GM18498 (cell line): ENCODE data around the gene RCAN2.
"Not testable (repeated sequence)": the region's sequence is repeated elsewhere in the genome, so short reads cannot be mapped to it uniquely, and the experiment has no call there.

ENCODE experiments used
- ATAC-seq: cut with Tn5 transposase; IDR thresholded peaks from one replicate; pipeline ENCODE4 v1.9.1; 2021; ENCODE audit warnings: mild to moderate bottlenecking, moderate library complexity; ENCODE audit not compliant: unreplicated experiment

Gene RCAN2

GRCh38 chr6:46392294-46392693 is 99.0 kb downstream of the RCAN2 start:
- ATAC-seq = no peak

GRCh38 chr6:46390153-46390876 is 100.9 kb downstream of the RCAN2 start:
- no peak for ATAC-seq

GRCh38 chr6:46387728-46388127 is 103.5 kb downstream of the RCAN2 start:
- not testable (repeated sequence) for ATAC-seq

- no peak for ATAC-seq
These were observed 109.7 kb downstream of the RCAN2 start for GRCh38 chr6:46381579-46381978.

GRCh38 chr6:46381057-46381456 is 110.2 kb downstream of the RCAN2 start:
- ATAC-seq = no peak

- ATAC-seq = no peak
These were observed 111.0 kb downstream of the RCAN2 start for GRCh38 chr6:46380152-46380807.

- ATAC-seq = no peak
These were observed 112.3 kb downstream of the RCAN2 start for GRCh38 chr6:46378882-46379416.

- no peak for ATAC-seq
These were observed 112.9 kb downstream of the RCAN2 start for GRCh38 chr6:46378161-46378881.

- no peak for ATAC-seq
These were observed 114.0 kb downstream of the RCAN2 start for GRCh38 chr6:46377209-46377608.

GRCh38 chr6:46376562-46377061 is 114.6 kb downstream of the RCAN2 start:
- peak; percentile 92 for ATAC-seq

GRCh38 chr6:46370622-46371021 is 120.6 kb downstream of the RCAN2 start:
- ATAC-seq = no peak

- ATAC-seq = no peak
These were observed 123.1 kb downstream of the RCAN2 start for GRCh38 chr6:46368169-46368536.

- ATAC-seq = no peak
These were observed 123.7 kb downstream of the RCAN2 start for GRCh38 chr6:46367354-46368168.

- no peak for ATAC-seq
These were observed 124.9 kb downstream of the RCAN2 start for GRCh38 chr6:46366190-46366900.

- no peak for ATAC-seq
These were observed 133.7 kb downstream of the RCAN2 start for GRCh38 chr6:46357591-46357990.

GRCh38 chr6:46356543-46356942 is 134.7 kb downstream of the RCAN2 start:
- ATAC-seq = no peak

GRCh38 chr6:46353528-46353927 is 137.7 kb downstream of the RCAN2 start:
- no peak for ATAC-seq

- ATAC-seq = no peak
These were observed 138.5 kb downstream of the RCAN2 start for GRCh38 chr6:46352541-46353268.

- ATAC-seq = no peak
These were observed 140.5 kb downstream of the RCAN2 start for GRCh38 chr6:46350714-46351113.
